HG03025 (cell line): ENCODE results near the gene FILIP1L.
"Not testable (repeated sequence)": the region's sequence is repeated elsewhere in the genome, so short reads cannot be mapped to it uniquely, and the experiment has no call there.

Source experiments
- ATAC-seq: cut with Tn5 transposase; IDR thresholded peaks from one replicate; pipeline ENCODE4 v1.9.1; 2021; ENCODE audit warnings: mild to moderate bottlenecking, moderate library complexity; ENCODE audit not compliant: unreplicated experiment, low FRiP score

FILIP1L gene

GRCh38 chr3:99858469-99858868 is 255.8 kb downstream of the FILIP1L start:
- no peak for ATAC-seq

GRCh38 chr3:99857278-99857677 is 257.0 kb downstream of the FILIP1L start:
- ATAC-seq: no peak

GRCh38 chr3:99856437-99857220 is 257.7 kb downstream of the FILIP1L start:
- ATAC-seq: no peak

- ATAC-seq: no peak
Observed at GRCh38 chr3:99855900-99856299, 258.4 kb downstream of the FILIP1L start.

GRCh38 chr3:99854756-99855298 is 259.5 kb downstream of the FILIP1L start:
- no peak for ATAC-seq

- no peak for ATAC-seq
Observed at GRCh38 chr3:99852851-99853250, 261.4 kb downstream of the FILIP1L start.

- ATAC-seq: no peak
Observed at GRCh38 chr3:99851955-99852354, 262.3 kb downstream of the FILIP1L start.

GRCh38 chr3:99850608-99851007 is 263.7 kb downstream of the FILIP1L start:
- no peak for ATAC-seq

- no peak for ATAC-seq
Observed at GRCh38 chr3:99848433-99848832, 265.9 kb downstream of the FILIP1L start.

GRCh38 chr3:99846477-99847160 is 267.7 kb downstream of the FILIP1L start:
- no peak for ATAC-seq

GRCh38 chr3:99845999-99846398 is 268.3 kb downstream of the FILIP1L start:
- no peak for ATAC-seq

- ATAC-seq: no peak
Observed at GRCh38 chr3:99845331-99845730, 269.0 kb downstream of the FILIP1L start.

- ATAC-seq: no peak
Observed at GRCh38 chr3:99843590-99844258, 270.6 kb downstream of the FILIP1L start.

GRCh38 chr3:99842826-99843589 is 271.3 kb downstream of the FILIP1L start:
- no peak for ATAC-seq

GRCh38 chr3:99841949-99842348 is 272.4 kb downstream of the FILIP1L start:
- ATAC-seq: not testable (repeated sequence)

GRCh38 chr3:99839613-99840012 is 274.7 kb downstream of the FILIP1L start:
- no peak for ATAC-seq

GRCh38 chr3:99838755-99839154 is 275.5 kb downstream of the FILIP1L start:
- ATAC-seq: no peak

- no peak for ATAC-seq
Observed at GRCh38 chr3:99837715-99838114, 276.6 kb downstream of the FILIP1L start.

GRCh38 chr3:99836681-99837080 is 277.6 kb downstream of the FILIP1L start:
- ATAC-seq: no peak

- no peak for ATAC-seq
Observed at GRCh38 chr3:99834211-99834957, 279.9 kb downstream of the FILIP1L start.
